GOT3 (cell line): ENCODE results near the gene GREM2.

ENCODE experiments used
- DNase-seq: peaks from one replicate; lab custom pipeline; 2025; ENCODE audit warnings: mixed read lengths; lab: John Stamatoyannopoulos, UW

Gene GREM2

GRCh38 chr1:240499012-240499411, 112.9 kb downstream of the GREM2 start:
- no peak for DNase-seq

- no peak for DNase-seq
Observed at GRCh38 chr1:240498335-240498734, 113.6 kb downstream of the GREM2 start.

GRCh38 chr1:240497908-240498307, 114.0 kb downstream of the GREM2 start:
- no peak for DNase-seq

- DNase-seq, result no peak
Observed at GRCh38 chr1:240496941-240497340, 115.0 kb downstream of the GREM2 start.

- DNase-seq, result no peak
Observed at GRCh38 chr1:240496356-240496755, 115.6 kb downstream of the GREM2 start.

- no peak for DNase-seq
Observed at GRCh38 chr1:240495601-240496000, 116.4 kb downstream of the GREM2 start.

- peak; percentile 86 for DNase-seq
Observed at GRCh38 chr1:240492832-240493440, 119.0 kb downstream of the GREM2 start.

GRCh38 chr1:240491796-240492195, 120.2 kb downstream of the GREM2 start:
- no peak for DNase-seq

GRCh38 chr1:240491156-240491555, 120.8 kb downstream of the GREM2 start:
- DNase-seq, result no peak

GRCh38 chr1:240487493-240487892, 124.5 kb downstream of the GREM2 start:
- DNase-seq, result no peak

- DNase-seq, result no peak
Observed at GRCh38 chr1:240486611-240487010, 125.3 kb downstream of the GREM2 start.

GRCh38 chr1:240484804-240485443, 127.0 kb downstream of the GREM2 start:
- DNase-seq, result no peak

GRCh38 chr1:240478536-240478935, 133.4 kb downstream of the GREM2 start:
- DNase-seq, result no peak

GRCh38 chr1:240475832-240476231, 136.1 kb downstream of the GREM2 start:
- no peak for DNase-seq

- DNase-seq, result no peak
Observed at GRCh38 chr1:240474133-240474614, 137.8 kb downstream of the GREM2 start.

GRCh38 chr1:240468656-240469055, 143.3 kb downstream of the GREM2 start:
- DNase-seq, result no peak

GRCh38 chr1:240467895-240468294, 144.1 kb downstream of the GREM2 start:
- no peak for DNase-seq

- no peak for DNase-seq
Observed at GRCh38 chr1:240466509-240466908, 145.4 kb downstream of the GREM2 start.

GRCh38 chr1:240465531-240465940, 146.4 kb downstream of the GREM2 start:
- DNase-seq, result no peak

GRCh38 chr1:240464099-240464498, 147.9 kb downstream of the GREM2 start:
- no peak for DNase-seq

GRCh38 chr1:240462766-240463395, 149.1 kb downstream of the GREM2 start:
- no peak for DNase-seq

- DNase-seq, result no peak
Observed at GRCh38 chr1:240462277-240462676, 149.7 kb downstream of the GREM2 start.

GRCh38 chr1:240457203-240457602, 154.8 kb downstream of the GREM2 start:
- no peak for DNase-seq
